ENCODE data around the gene AARS2.

AARS2 gene

DNA sequence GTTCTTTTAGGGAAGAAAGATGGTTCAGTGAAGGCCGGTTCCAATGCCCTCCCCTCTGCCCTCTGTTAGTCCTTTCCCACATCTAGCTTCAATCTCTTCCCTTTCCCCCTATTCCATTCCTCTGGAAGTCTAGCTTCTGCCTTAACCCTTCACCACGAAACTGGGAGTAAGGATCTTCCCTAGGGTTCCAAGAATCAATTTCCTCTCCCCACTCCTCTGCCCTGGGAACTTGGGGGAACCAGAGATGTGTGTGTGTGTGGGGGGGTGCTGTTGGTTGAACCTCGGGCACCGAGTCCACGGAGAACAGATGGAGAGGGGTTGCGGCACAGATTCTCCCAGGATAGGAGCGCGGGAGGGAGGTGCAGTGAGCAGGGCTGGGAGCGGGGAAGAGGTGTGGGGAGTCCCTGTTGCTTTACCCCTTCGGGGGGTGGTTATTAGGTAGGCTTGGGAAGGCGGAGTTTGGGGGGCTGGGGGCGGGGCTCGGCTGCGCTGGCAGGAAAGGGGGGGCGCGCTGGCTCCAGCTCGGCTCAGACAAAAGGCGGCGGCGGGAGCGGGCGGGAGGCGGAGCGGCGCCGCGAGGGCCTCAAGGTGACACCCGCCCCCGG, 43.1 kb downstream of the AARS2 start, which contains the start of gene TMEM151B:
TMEM151B (plus strand) TSS at position 530 of the 605 bp plus-strand sequence. CDS start 293 bp downstream, outside the sequence.
- TF ChIP-seq, protein P1, sequence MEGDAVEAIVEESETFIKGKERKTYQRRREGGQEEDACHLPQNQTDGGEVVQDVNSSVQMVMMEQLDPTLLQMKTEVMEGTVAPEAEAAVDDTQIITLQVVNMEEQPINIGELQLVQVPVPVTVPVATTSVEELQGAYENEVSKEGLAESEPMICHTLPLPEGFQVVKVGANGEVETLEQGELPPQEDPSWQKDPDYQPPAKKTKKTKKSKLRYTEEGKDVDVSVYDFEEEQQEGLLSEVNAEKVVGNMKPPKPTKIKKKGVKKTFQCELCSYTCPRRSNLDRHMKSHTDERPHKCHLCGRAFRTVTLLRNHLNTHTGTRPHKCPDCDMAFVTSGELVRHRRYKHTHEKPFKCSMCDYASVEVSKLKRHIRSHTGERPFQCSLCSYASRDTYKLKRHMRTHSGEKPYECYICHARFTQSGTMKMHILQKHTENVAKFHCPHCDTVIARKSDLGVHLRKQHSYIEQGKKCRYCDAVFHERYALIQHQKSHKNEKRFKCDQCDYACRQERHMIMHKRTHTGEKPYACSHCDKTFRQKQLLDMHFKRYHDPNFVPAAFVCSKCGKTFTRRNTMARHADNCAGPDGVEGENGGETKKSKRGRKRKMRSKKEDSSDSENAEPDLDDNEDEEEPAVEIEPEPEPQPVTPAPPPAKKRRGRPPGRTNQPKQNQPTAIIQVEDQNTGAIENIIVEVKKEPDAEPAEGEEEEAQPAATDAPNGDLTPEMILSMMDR (IDR thresholded peaks at IDR 0.05) = no peak
- no peak within 1 kb of the TSS for H3K27ac ChIP-seq
- no peak for DNase-seq (ENCODE audit: low spot score)
- H3K4me3 ChIP-seq = peak within 1 kb of the TSS; percentile 65

DNA sequence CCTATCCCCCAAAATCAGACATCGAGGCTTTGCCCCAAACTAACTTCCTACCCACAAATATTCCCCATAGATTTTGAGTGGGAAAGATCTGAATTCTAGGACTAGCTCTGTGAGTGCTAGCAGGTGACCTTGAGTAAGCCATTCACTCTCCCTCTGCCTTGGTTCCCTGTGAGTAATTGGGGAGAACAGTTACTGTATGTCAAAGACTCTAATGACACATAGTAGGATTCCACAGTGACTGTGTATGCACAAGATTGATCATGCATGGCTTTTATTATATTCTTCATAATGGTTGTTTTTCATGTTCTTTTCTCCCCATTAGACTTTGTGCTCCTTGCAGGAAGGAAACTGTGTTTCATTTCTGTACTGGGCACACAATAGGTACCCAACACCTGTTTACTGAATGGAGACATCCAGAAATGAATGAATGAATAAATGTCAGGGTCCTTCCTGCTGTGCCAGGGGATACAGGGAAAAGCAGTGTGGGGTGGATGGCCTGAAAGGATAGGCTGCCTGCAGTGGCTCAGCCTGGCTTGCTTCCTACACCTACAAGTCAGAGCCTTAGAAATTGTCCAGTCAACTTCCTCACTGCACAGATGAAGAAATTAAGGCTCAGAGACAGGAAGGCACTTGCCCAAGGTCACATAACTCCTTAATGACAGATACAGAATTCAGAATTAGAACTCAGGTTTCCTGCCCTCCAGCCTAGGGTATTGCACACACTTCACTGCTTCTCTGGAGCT, 43.8 kb downstream of the AARS2 start:
- no peak overlapping the region for H3K4me3 ChIP-seq
- no peak for DNase-seq (ENCODE audit: low spot score)
- TF ChIP-seq, protein P1 (IDR thresholded peaks at IDR 0.05) = no peak
- H3K27ac ChIP-seq = no peak overlapping the region

DNA sequence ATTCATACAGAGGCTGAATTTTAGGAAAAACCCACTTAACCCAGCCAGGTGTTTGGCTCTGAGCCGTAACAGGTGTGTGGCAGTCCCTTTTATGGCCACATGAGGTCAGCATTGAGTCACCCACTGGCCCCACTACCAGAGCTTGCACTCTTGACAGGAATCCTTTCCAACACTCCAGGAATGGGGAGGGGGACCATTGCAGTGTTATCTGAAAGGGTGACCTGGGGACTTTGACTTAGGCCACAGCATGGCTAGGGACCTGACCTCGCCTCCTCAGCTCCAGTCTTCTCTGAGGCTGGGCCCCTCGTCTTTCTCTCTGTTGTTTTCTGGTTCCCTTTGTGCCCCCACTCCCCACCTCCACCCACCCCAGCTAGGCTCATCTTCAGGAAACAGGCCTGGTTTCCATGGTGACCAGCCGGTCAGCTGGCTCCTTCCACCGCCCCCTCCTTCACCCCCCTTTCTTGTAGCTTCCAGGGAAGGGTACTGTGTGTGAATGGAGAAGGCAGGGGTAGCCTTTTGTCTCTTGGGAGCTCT, 45.0 kb downstream of the AARS2 start:
- no peak for DNase-seq (ENCODE audit: low spot score)
- H3K27ac ChIP-seq = no peak overlapping the region
- TF ChIP-seq, protein P1 (IDR thresholded peaks at IDR 0.05) = peak; percentile 70

DNA sequence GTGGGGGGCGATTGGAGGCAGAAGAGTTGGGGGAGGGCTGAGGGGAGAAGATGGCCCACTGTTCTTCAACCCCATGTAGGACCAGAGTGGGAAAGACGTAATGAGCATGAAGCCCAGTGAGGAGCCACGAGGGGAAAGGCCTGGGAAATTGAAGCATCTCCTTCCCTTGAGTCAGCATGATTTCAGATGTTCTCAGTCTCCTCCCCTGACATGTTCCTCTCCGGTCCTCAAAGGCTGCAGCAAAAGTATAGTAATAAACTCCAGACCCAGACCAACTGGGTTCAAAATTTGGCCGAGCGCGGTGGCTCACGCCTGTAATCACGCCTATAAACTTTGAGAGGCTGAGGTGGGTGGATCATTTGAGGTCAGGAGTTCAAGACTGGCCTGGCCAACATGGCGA, 45.9 kb downstream of the AARS2 start:
- H3K27ac ChIP-seq = no peak overlapping the region
- H3K4me3 ChIP-seq = no peak overlapping the region
- TF ChIP-seq, protein P1 (IDR thresholded peaks at IDR 0.05) = no peak

More for the DNA sequence above, 45.0 kb downstream of the AARS2 start:
- H3K4me3 ChIP-seq = no peak overlapping the region

GRCh38 chr6:44266347-44266746, 46.8 kb downstream of the AARS2 start:
- no peak overlapping the region for H3K4me3 ChIP-seq
- TF ChIP-seq, protein P1 (IDR thresholded peaks at IDR 0.05) = no peak
- DNase-seq (ENCODE audit: low spot score) = no peak
- no peak overlapping the region for H3K27ac ChIP-seq

More for the DNA sequence above, 45.9 kb downstream of the AARS2 start:
- DNase-seq (ENCODE audit: low spot score) = no peak

DNA sequence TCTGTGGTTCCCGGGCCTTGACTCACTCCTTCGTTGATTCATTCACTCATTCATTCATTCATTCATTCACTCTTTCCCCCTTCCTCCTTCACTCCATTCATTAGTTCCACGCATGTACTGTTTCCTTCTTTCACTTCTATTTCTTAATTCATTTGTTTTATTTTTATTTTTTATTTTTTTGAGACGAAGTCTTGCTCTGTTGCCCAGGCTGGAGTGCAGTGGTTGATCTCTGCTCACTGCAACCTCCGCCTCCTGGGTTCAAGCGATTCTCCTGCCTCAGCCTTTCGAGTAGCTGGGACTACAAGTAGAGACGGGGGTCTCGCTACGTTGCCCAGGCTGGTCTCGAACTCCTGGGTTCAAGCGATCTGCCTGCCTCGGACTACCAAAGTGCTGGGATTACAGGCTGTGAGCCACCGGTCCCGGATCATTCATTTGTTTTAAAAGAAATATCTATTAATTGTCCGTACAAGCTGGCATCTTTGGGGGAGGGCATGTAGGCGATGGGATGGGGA, 47.4 kb downstream of the AARS2 start:
- peak overlapping the region; percentile 83 for H3K4me3 ChIP-seq

More for the DNA sequence above, 47.4 kb downstream of the AARS2 start:
- no peak overlapping the region for H3K27ac ChIP-seq
- TF ChIP-seq, protein P1 (IDR thresholded peaks at IDR 0.05) = no peak
- no peak for DNase-seq (ENCODE audit: low spot score)

Measured in coronary artery (tissue), 2 donors.